A549 (cell line): ENCODE data around the gene ARHGAP4.
A peak's percentile ranks its signal among the peaks of the same experiment; 100 is the strongest.

Experiments
- CEBPB ChIP-seq, 2 experiments: fragments of >200 bp in 1 of 2; sonication (Bioruptor Twin) in 1 of 2; formaldehyde crosslinking in 1 of 2; IDR thresholded peaks; 2 replicates each; pipeline ENCODE4 v1.6.1; 2012 to 2016
- HEYL ChIP-seq: fragments of 250-450 bp; sonication (Bioruptor Pico); IDR thresholded peaks from 2 replicates; pipeline ENCODE4 v1.8.0; 2021; ENCODE audit warnings: mild to moderate bottlenecking, moderate library complexity
- MAFK ChIP-seq: fragments of 450-650 bp; IDR thresholded peaks from 2 replicates; pipeline ENCODE4 v1.6.1; 2014; ENCODE audit not compliant: partially characterized antibody
- MYC ChIP-seq: IDR thresholded peaks from 2 replicates; pipeline ENCODE4 v1.6.1; 2012; ENCODE audit warnings: mild to moderate bottlenecking, inconsistent platforms, low read length, improper control_type of control experiment, borderline replicate concordance
- POLR2A ChIP-seq: IDR thresholded peaks from 2 replicates; pipeline ENCODE4 v1.6.1; 2012; ENCODE audit warnings: mild to moderate bottlenecking, low read length
- RCOR1 ChIP-seq: fragments of 150-350 bp; IDR thresholded peaks from 2 replicates; pipeline ENCODE4 v1.6.1; 2014; ENCODE audit warnings: antibody characterized with exemption, low read length, low read depth
- TP53 ChIP-seq: fragments of 250-450 bp; sonication (Bioruptor Pico); IDR thresholded peaks from 2 replicates; pipeline ENCODE4 v1.5.0; 2021; ENCODE audit warnings: mild to moderate bottlenecking, moderate library complexity
- TF ChIP-seq, protein P1 (sequence below): fragments of >200 bp; sonication (Bioruptor Twin); formaldehyde crosslinking; IDR thresholded peaks from 3 replicates; pipeline ENCODE4 v1.5.1; 2016
- TF ChIP-seq, protein P2 (sequence below): IDR thresholded peaks from 2 replicates; pipeline ENCODE4 v1.6.1; 2012

DNA sequence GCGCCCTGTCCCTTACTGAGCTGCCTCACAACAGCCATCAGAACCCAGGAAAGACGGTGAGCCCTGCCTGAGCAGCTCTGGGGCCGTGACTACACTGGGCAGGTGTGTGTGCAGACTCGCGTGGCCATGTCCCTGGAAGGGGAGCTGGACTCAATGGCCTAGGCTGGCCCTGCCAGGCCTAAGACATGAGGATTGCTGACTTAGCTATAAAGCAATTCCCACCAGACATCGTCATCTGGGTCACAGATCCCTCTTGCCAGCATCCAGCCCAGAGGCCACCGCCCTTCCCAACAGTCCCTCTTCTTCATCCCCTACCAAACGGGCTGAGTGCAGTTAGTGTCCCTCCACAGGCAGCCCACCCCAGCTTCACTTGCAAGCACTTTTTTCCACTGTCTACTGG, 5.1 kb upstream of the ARHGAP4 start:
- TF ChIP-seq, protein P1, sequence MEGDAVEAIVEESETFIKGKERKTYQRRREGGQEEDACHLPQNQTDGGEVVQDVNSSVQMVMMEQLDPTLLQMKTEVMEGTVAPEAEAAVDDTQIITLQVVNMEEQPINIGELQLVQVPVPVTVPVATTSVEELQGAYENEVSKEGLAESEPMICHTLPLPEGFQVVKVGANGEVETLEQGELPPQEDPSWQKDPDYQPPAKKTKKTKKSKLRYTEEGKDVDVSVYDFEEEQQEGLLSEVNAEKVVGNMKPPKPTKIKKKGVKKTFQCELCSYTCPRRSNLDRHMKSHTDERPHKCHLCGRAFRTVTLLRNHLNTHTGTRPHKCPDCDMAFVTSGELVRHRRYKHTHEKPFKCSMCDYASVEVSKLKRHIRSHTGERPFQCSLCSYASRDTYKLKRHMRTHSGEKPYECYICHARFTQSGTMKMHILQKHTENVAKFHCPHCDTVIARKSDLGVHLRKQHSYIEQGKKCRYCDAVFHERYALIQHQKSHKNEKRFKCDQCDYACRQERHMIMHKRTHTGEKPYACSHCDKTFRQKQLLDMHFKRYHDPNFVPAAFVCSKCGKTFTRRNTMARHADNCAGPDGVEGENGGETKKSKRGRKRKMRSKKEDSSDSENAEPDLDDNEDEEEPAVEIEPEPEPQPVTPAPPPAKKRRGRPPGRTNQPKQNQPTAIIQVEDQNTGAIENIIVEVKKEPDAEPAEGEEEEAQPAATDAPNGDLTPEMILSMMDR: no peak
- no peak for TF ChIP-seq POLR2A
- TF ChIP-seq TP53: no peak
- TF ChIP-seq MYC: no peak
- TF ChIP-seq RCOR1: no peak
- TF ChIP-seq CEBPB (IDR thresholded peaks at IDR 0.05): no peak
- no peak for TF ChIP-seq HEYL (CRISPR knock-in tag)
- TF ChIP-seq, protein P2, sequence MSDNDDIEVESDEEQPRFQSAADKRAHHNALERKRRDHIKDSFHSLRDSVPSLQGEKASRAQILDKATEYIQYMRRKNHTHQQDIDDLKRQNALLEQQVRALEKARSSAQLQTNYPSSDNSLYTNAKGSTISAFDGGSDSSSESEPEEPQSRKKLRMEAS: no peak
- TF ChIP-seq MAFK: peak; percentile 77
